ENCODE data around the gene PHLDA3.

Gene PHLDA3

GRCh38 chr1:201505503-201505890, 36.5 kb upstream of the PHLDA3 start:
- peaks cover 0 to 9% (median 0%) of the 10 kb centered on the region in 11 experiments; a peak in 2 of 22 replicates for H3K36me3 ChIP-seq
- peak overlapping the region; percentile 12 to 86 (median 80); a peak in 18 of 22 replicates for H3K9ac ChIP-seq
- 0 out of 22 replicates have a peak overlapping the region, but pooled peaks of 2 of the 11 experiments have one; percentile 75 to 76 for H3K27ac ChIP-seq
- peaks cover 0 to 47% (median 12%) of the 10 kb centered on the region in 11 experiments; a peak in 12 of 22 replicates for H4K20me1 ChIP-seq
- H3K4me3 ChIP-seq, result peak overlapping the region in 8 of 10 experiments; percentile 69 to 89 (median 75); a peak in 14 of 20 replicates
- no peaks in the 10 kb centered on the region for H3K27me3 ChIP-seq
- TF ChIP-seq Cebpa-rat (IDR thresholded peaks at IDR 0.05), result no peak
- no peaks in the 10 kb centered on the region for H3K9me3 ChIP-seq (replicated peaks in 1 of 11)
- peak overlapping the region; percentile 82 to 97 (median 94) for H3K4me2 ChIP-seq
- peaks cover 35 to 65% (median 52%) of the 10 kb centered on the region in 10 experiments for H3K4me1 ChIP-seq

GRCh38 chr1:201504799-201505502, 36.0 kb upstream of the PHLDA3 start:
- peak overlapping the region in 6 of 10 experiments; percentile 69 to 89 (median 76); a peak in 6 of 20 replicates for H3K4me3 ChIP-seq
- peak overlapping the region; percentile 82 to 97 (median 94) for H3K4me2 ChIP-seq
- H3K36me3 ChIP-seq, result peaks cover 0 to 13% (median 0%) of the 10 kb centered on the region in 11 experiments; a peak in 3 of 22 replicates
- peaks cover 35 to 64% (median 52%) of the 10 kb centered on the region in 10 experiments for H3K4me1 ChIP-seq
- H4K20me1 ChIP-seq, result peaks cover 0 to 52% (median 17%) of the 10 kb centered on the region in 11 experiments; a peak in 12 of 22 replicates
- peak overlapping the region in 6 of 11 experiments; percentile 25 to 86 (median 80); a peak in 8 of 22 replicates for H3K9ac ChIP-seq
- no peak overlapping the region for H3K27ac ChIP-seq
- TF ChIP-seq Cebpa-rat (IDR thresholded peaks at IDR 0.05), result no peak
- no peaks in the 10 kb centered on the region for H3K9me3 ChIP-seq (replicated peaks in 1 of 11)
- no peaks in the 10 kb centered on the region for H3K27me3 ChIP-seq

GRCh38 chr1:201504179-201504631, 35.2 kb upstream of the PHLDA3 start:
- H3K4me1 ChIP-seq, result peaks cover 29 to 57% (median 44%) of the 10 kb centered on the region in 10 experiments
- H3K27ac ChIP-seq, result no peak overlapping the region

GRCh38 chr1:201503397-201504176, 34.6 kb upstream of the PHLDA3 start:
- TF ChIP-seq Cebpa-rat (IDR thresholded peaks at IDR 0.05), result no peak
- peak overlapping the region in 1 of 11 experiments; percentile 21; a peak in 1 of 22 replicates for H3K9ac ChIP-seq
- peak overlapping the region in 3 of 11 experiments; percentile 3 to 44 (median 12); a peak in 4 of 22 replicates for H3K4me2 ChIP-seq
- H3K9me3 ChIP-seq (replicated peaks in 1 of 11), result no peaks in the 10 kb centered on the region
- no peak overlapping the region for H3K4me3 ChIP-seq
- peaks cover 29 to 54% (median 42%) of the 10 kb centered on the region in 10 experiments for H3K4me1 ChIP-seq
- H3K27ac ChIP-seq, result no peak overlapping the region
- peaks cover 4 to 66% (median 23%) of the 10 kb centered on the region in 11 experiments; a peak in 17 of 22 replicates for H4K20me1 ChIP-seq
- H3K27me3 ChIP-seq, result no peaks in the 10 kb centered on the region
- peaks cover 0 to 16% (median 0%) of the 10 kb centered on the region in 11 experiments; a peak in 6 of 22 replicates for H3K36me3 ChIP-seq

More at GRCh38 chr1:201504179-201504631, 35.2 kb upstream of the PHLDA3 start:
- Histone ChIP-seq H3K4me3 (no peak overlapping the region), H3K9ac (no peak overlapping the region), H3K27me3 (no peaks in the 10 kb centered on the region), H4K20me1 (peaks cover under 1 to 60% (median 21%) of the 10 kb centered on the region in 11 experiments; a peak in 14 of 22 replicates), H3K36me3 (peaks cover 0 to 14% (median 0%) of the 10 kb centered on the region in 11 experiments; a peak in 3 of 22 replicates), H3K4me2 (peak overlapping the region in 2 of 11 experiments; percentile 82 to 92; a peak in 4 of 22 replicates), H3K9me3 (replicated peaks in 1 of 11) (no peaks in the 10 kb centered on the region)
- no peak for TF ChIP-seq Cebpa-rat (IDR thresholded peaks at IDR 0.05)

- H3K4me1 ChIP-seq, result peaks cover 25 to 49% (median 37%) of the 10 kb centered on the region in 10 experiments
- no peak overlapping the region for H3K4me2 ChIP-seq
- H3K27ac ChIP-seq, result no peak overlapping the region
- H4K20me1 ChIP-seq, result peaks cover 4 to 73% (median 24%) of the 10 kb centered on the region in 11 experiments; a peak in 17 of 22 replicates
- H3K36me3 ChIP-seq, result peaks cover 0 to 22% (median 5%) of the 10 kb centered on the region in 11 experiments; a peak in 6 of 22 replicates
- no peak overlapping the region for H3K9ac ChIP-seq
- no peaks in the 10 kb centered on the region for H3K9me3 ChIP-seq (replicated peaks in 1 of 11)
- TF ChIP-seq Cebpa-rat (IDR thresholded peaks at IDR 0.05), result no peak
- H3K27me3 ChIP-seq, result no peaks in the 10 kb centered on the region
- H3K4me3 ChIP-seq, result no peak overlapping the region
Observed at GRCh38 chr1:201502511-201502857, 33.5 kb upstream of the PHLDA3 start.

- Histone ChIP-seq H3K4me1 (peaks cover 20 to 44% (median 32%) of the 10 kb centered on the region in 10 experiments), H3K9ac (no peak overlapping the region), H3K9me3 (replicated peaks in 1 of 11) (no peaks in the 10 kb centered on the region), H4K20me1 (peaks cover 4 to 73% (median 24%) of the 10 kb centered on the region in 11 experiments; a peak in 17 of 22 replicates), H3K4me2 (no peak overlapping the region), H3K27ac (no peak overlapping the region), H3K4me3 (no peak overlapping the region), H3K27me3 (no peaks in the 10 kb centered on the region), H3K36me3 (peaks cover 0 to 24% (median 5%) of the 10 kb centered on the region in 11 experiments; a peak in 6 of 22 replicates)
- TF ChIP-seq Cebpa-rat (IDR thresholded peaks at IDR 0.05), result no peak
Observed at GRCh38 chr1:201501812-201502510, 33.0 kb upstream of the PHLDA3 start.

GRCh38 chr1:201501144-201501543, 32.2 kb upstream of the PHLDA3 start:
- Histone ChIP-seq H3K4me1 (peaks cover 18 to 41% (median 31%) of the 10 kb centered on the region in 10 experiments), H3K4me3 (no peak overlapping the region), H3K27me3 (no peaks in the 10 kb centered on the region), H3K9ac (no peak overlapping the region), H3K4me2 (no peak overlapping the region), H3K36me3 (peaks cover 0 to 30% (median 5%) of the 10 kb centered on the region in 11 experiments; a peak in 9 of 22 replicates), H3K9me3 (replicated peaks in 1 of 11) (no peaks in the 10 kb centered on the region), H4K20me1 (peaks cover 4 to 81% (median 26%) of the 10 kb centered on the region in 11 experiments; a peak in 17 of 22 replicates), H3K27ac (no peak overlapping the region)
- TF ChIP-seq Cebpa-rat (IDR thresholded peaks at IDR 0.05), result no peak

GRCh38 chr1:201500670-201501120, 31.7 kb upstream of the PHLDA3 start:
- no peak overlapping the region for H3K4me3 ChIP-seq
- H3K36me3 ChIP-seq, result peaks cover 2 to 35% (median 10%) of the 10 kb centered on the region in 11 experiments; a peak in 20 of 22 replicates
- H3K27me3 ChIP-seq, result no peaks in the 10 kb centered on the region
- no peaks in the 10 kb centered on the region for H3K9me3 ChIP-seq (replicated peaks in 1 of 11)
- H3K4me1 ChIP-seq, result peaks cover 13 to 41% (median 29%) of the 10 kb centered on the region in 10 experiments
- no peak overlapping the region for H3K27ac ChIP-seq
- H3K4me2 ChIP-seq, result no peak overlapping the region
- no peak overlapping the region for H3K9ac ChIP-seq
- no peak for TF ChIP-seq Cebpa-rat (IDR thresholded peaks at IDR 0.05)
- peaks cover 4 to 84% (median 26%) of the 10 kb centered on the region in 11 experiments; a peak in 17 of 22 replicates for H4K20me1 ChIP-seq

All from BLaER1 treated with 17β-estradiol and CSF1 and Interleukin-3, amounts not matched to agents 10 nM and 100 nM (cell line).